HCT116 (cell line): Measurements from ENCODE around the gene TP53TG5. TPM values are rescaled to one million over a fixed set of nuclear protein-coding genes. Genes with fewer than 3 reads are reported as not detected.

Experiments
- ATAC-seq: fragments of 200-7000 bp; cut with Tn5 transposase; 2 replicates; pipeline ENCODE4 v1.9.1; 2020; ENCODE audit warnings: mild to moderate bottlenecking, moderate library complexity
- BruUV-seq: library from RNA; stranded (reverse); fragments of 400-500 nt; replicated peaks from 2 replicates; lab custom pipeline; 2021; lab: Mats Ljungman, UMichigan
- CTCF ChIA-PET: fragments of 300-600 bp; sonication (Branson Sonifier 250); formaldehyde crosslinking; loops from one replicate; lab custom pipeline; 2021; ENCODE audit warnings: antibody characterized with exemption; lab: Charles Lee
- POLR2A ChIA-PET: fragments of 300-600, 350-600 bp; sonication (Branson Sonifier 250); formaldehyde crosslinking; loops from one replicate; lab custom pipeline; 2021; ENCODE audit warnings: antibody characterized with exemption; lab: Charles Lee
- RAD21 ChIA-PET, 2 experiments: fragments of 300-600 bp; sonication (Branson Sonifier 250); formaldehyde crosslinking; loops; one replicate each; lab custom pipeline; 2023; ENCODE audit warnings: low total read pairs in 2 of 2; ENCODE audit not compliant: uncharacterized antibody in 2 of 2, unreplicated experiment in 2 of 2, low non-redundant PET in 1 of 2; lab: Charles Lee
- DNase-seq: peaks from one replicate; pipeline ENCODE4 v3.0.0-alpha.2; 2010; ENCODE audit warnings: low read depth, low spot score
- H2AFZ ChIP-seq: fragments of 200-600 bp; shearing (Covaris generic), sonication (generic); 2 replicates; pipeline ENCODE4 v1.6.1; 2017; ENCODE audit warnings: low read depth, mixed run types, mixed read lengths, antibody characterized with exemption, low read length; ENCODE audit not compliant: poor library complexity, severe bottlenecking
- H3K27ac ChIP-seq: 2 replicates; pipeline ENCODE4 v1.5.1; 2012; ENCODE audit warnings: low read depth, low read length
- H3K27me3 ChIP-seq: fragments of 200-600 bp; sonication (generic); 2 replicates; pipeline ENCODE4 v1.6.1; 2016; ENCODE audit warnings: mixed run types, low read length, mixed read lengths; ENCODE audit not compliant: insufficient read depth
- H3K36me3 ChIP-seq, 2 experiments: fragments of 200-500 bp in 1 of 2; fragments of 200-600 bp in 1 of 2; sonication (Bioruptor generic) in 1 of 2; sonication (generic) in 1 of 2; 2 replicates each; pipeline versions ENCODE4 v1.5.1 to v1.6.1; 2014 to 2016; ENCODE audit warnings: low read length in 2 of 2, inconsistent platforms in 1 of 2, mixed read lengths in 1 of 2, mixed run types in 1 of 2; ENCODE audit not compliant: insufficient read depth in 2 of 2, control insufficient read depth in 1 of 2
- H3K4me1 ChIP-seq, 2 experiments: fragments of 200-600 bp in 1 of 2; sonication (generic) in 1 of 2; 2 replicates each; pipeline versions ENCODE4 v1.5.1 to v1.6.1; 2012 to 2017; ENCODE audit warnings: low read length in 2 of 2, inconsistent platforms in 1 of 2, mild to moderate bottlenecking in 1 of 2, mixed read lengths in 1 of 2, mixed run types in 1 of 2, moderate library complexity in 1 of 2; ENCODE audit not compliant: insufficient read depth in 2 of 2, control insufficient read depth in 1 of 2
- H3K4me2 ChIP-seq: fragments of 200-600 bp; sonication (generic); 2 replicates; pipeline ENCODE4 v1.6.1; 2017; ENCODE audit warnings: mixed run types, low read length, mixed read lengths
- H3K4me3 ChIP-seq, 2 experiments: fragments of 200-600 bp in 1 of 2; sonication (generic) in 1 of 2; replicated peaks in 1 of 2; 2 replicates each; pipeline ENCODE4 v1.5.1; 2011 to 2016; ENCODE audit warnings: low read length in 2 of 2, control low read depth in 1 of 2, low read depth in 1 of 2, mild to moderate bottlenecking in 1 of 2, mixed read lengths in 1 of 2, mixed run types in 1 of 2
- H3K79me2 ChIP-seq: fragments of 200-600 bp; sonication (generic); 2 replicates; pipeline ENCODE4 v1.6.1; 2017; ENCODE audit warnings: mild to moderate bottlenecking, mixed run types, low read length, moderate library complexity, mixed read lengths; ENCODE audit not compliant: insufficient read depth
- H3K9ac ChIP-seq: fragments of 200-600 bp; sonication (generic); 2 replicates; pipeline ENCODE4 v1.6.1; 2016; ENCODE audit warnings: low read length, mixed read lengths
- H3K9me2 ChIP-seq: fragments of 200-600 bp; sonication (generic), shearing (Covaris generic); 2 replicates; pipeline ENCODE4 v1.6.1; 2017; ENCODE audit warnings: mixed run types, mild to moderate bottlenecking, moderate library complexity; ENCODE audit not compliant: insufficient read depth
- H3K9me3 ChIP-seq, 2 experiments: fragments of 200-500 bp in 1 of 2; fragments of 200-600 bp in 1 of 2; sonication (Bioruptor generic) in 1 of 2; sonication (generic) in 1 of 2; 2 replicates each; pipeline ENCODE4 v1.6.1; 2014 to 2017; ENCODE audit warnings: low read length in 2 of 2, mixed read lengths in 2 of 2, inconsistent platforms in 1 of 2, low read depth in 1 of 2, mild to moderate bottlenecking in 1 of 2, mixed run types in 1 of 2, moderate library complexity in 1 of 2; ENCODE audit not compliant: control insufficient read depth in 1 of 2, insufficient read depth in 1 of 2
- H4K20me1 ChIP-seq: fragments of 200-600 bp; sonication (generic), shearing (Covaris generic); 2 replicates; pipeline ENCODE4 v1.6.1; 2017; ENCODE audit warnings: mixed run types, mild to moderate bottlenecking, moderate library complexity; ENCODE audit not compliant: insufficient read depth
- MAX ChIP-seq: IDR thresholded peaks from 2 replicates; pipeline ENCODE4 v1.6.1; 2012
- RAD21 ChIP-seq: IDR thresholded peaks from 2 replicates; pipeline ENCODE4 v1.6.1; 2012; ENCODE audit warnings: low read depth, mild to moderate bottlenecking
- SRF ChIP-seq: IDR thresholded peaks from 2 replicates; pipeline ENCODE4 v1.6.1; 2012; ENCODE audit warnings: low read depth
- TCF7L2 ChIP-seq: IDR thresholded peaks from 2 replicates; pipeline ENCODE4 v1.7.0; 2011; ENCODE audit warnings: borderline replicate concordance, inconsistent platforms; ENCODE audit not compliant: insufficient read depth, insufficient read length; ENCODE audit errors: extremely low read depth
- ZFX ChIP-seq: fragments of 450-650 bp; IDR thresholded peaks from 2 replicates; pipeline ENCODE4 v1.6.1; 2017
- intact Hi-C: fragments of 100-400 bp; cut with micrococcal nuclease; formaldehyde crosslinking; loops from 2 replicates; pipeline ENCODE4 v1.10.0; 2022
- total RNA-seq: library from RNA; stranded (reverse); gene quantifications from one replicate; pipeline ENCODE4 v1.2.1, GENCODE V29; 2021; ENCODE audit not compliant: unreplicated experiment
- TF ChIP-seq, protein P1 (sequence below), 3 experiments: fragments of 200-600 bp in 1 of 3; sonication (generic) in 1 of 3; IDR thresholded peaks in 2 of 3; conservative IDR thresholded peaks in 1 of 3; 2 replicates each; pipeline ENCODE4 v1.5.1; 2012 to 2017; ENCODE audit warnings: low read depth in 2 of 3, low read length in 2 of 3, antibody characterized with exemption in 1 of 3, borderline replicate concordance in 1 of 3, control low read depth in 1 of 3, mild to moderate bottlenecking in 1 of 3, mixed read lengths in 1 of 3, mixed run types in 1 of 3, moderate library complexity in 1 of 3; ENCODE audit not compliant: insufficient read depth in 1 of 3
- TF ChIP-seq, protein P2 (sequence below): IDR thresholded peaks from 2 replicates; pipeline ENCODE4 v1.6.1; 2012; ENCODE audit warnings: low read depth
- TF ChIP-seq, protein P3 (sequence below): IDR thresholded peaks from 2 replicates; pipeline ENCODE4 v1.6.1; 2011; ENCODE audit warnings: mild to moderate bottlenecking, low read length, moderate library complexity; ENCODE audit not compliant: insufficient replicate concordance; ENCODE audit errors: extremely low read depth

The TP53TG5 gene
- total RNA-seq, 1 experiment from 2014 or later = 0.76 TPM

DNA sequence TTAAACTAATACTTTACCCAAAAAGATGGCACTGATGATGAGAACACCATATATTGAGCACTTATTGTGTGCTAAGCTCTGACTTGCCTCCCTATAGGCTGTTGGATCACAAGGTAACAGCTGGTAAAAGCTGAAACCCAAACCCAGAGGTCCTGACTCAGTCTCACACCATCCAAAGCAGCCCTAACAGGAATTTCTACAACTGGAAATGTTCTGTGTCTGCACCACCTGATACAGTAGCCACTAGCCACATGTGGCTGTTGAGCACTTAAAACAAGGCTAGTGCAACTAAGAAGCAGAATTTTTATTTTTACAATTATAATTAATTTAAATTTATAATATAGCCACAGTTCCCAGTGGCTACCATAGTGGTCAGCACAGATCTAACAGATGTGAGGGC is 54.4 kb downstream of the TP53TG5 start (continued):
- TF ChIP-seq, protein P1, sequence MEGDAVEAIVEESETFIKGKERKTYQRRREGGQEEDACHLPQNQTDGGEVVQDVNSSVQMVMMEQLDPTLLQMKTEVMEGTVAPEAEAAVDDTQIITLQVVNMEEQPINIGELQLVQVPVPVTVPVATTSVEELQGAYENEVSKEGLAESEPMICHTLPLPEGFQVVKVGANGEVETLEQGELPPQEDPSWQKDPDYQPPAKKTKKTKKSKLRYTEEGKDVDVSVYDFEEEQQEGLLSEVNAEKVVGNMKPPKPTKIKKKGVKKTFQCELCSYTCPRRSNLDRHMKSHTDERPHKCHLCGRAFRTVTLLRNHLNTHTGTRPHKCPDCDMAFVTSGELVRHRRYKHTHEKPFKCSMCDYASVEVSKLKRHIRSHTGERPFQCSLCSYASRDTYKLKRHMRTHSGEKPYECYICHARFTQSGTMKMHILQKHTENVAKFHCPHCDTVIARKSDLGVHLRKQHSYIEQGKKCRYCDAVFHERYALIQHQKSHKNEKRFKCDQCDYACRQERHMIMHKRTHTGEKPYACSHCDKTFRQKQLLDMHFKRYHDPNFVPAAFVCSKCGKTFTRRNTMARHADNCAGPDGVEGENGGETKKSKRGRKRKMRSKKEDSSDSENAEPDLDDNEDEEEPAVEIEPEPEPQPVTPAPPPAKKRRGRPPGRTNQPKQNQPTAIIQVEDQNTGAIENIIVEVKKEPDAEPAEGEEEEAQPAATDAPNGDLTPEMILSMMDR (IDR thresholded peaks at IDR 0.05 in 2 of 3, conservative IDR thresholded peaks at IDR 0.05 in 1 of 3; ENCODE audit: borderline replicate concordance in 1 of 3, insufficient read depth in 1 of 3, low read depth in 2 of 3, low read length in 2 of 3) = no peak
- TF ChIP-seq SRF (no peak), MAX (no peak)
- TF ChIP-seq, protein P2, sequence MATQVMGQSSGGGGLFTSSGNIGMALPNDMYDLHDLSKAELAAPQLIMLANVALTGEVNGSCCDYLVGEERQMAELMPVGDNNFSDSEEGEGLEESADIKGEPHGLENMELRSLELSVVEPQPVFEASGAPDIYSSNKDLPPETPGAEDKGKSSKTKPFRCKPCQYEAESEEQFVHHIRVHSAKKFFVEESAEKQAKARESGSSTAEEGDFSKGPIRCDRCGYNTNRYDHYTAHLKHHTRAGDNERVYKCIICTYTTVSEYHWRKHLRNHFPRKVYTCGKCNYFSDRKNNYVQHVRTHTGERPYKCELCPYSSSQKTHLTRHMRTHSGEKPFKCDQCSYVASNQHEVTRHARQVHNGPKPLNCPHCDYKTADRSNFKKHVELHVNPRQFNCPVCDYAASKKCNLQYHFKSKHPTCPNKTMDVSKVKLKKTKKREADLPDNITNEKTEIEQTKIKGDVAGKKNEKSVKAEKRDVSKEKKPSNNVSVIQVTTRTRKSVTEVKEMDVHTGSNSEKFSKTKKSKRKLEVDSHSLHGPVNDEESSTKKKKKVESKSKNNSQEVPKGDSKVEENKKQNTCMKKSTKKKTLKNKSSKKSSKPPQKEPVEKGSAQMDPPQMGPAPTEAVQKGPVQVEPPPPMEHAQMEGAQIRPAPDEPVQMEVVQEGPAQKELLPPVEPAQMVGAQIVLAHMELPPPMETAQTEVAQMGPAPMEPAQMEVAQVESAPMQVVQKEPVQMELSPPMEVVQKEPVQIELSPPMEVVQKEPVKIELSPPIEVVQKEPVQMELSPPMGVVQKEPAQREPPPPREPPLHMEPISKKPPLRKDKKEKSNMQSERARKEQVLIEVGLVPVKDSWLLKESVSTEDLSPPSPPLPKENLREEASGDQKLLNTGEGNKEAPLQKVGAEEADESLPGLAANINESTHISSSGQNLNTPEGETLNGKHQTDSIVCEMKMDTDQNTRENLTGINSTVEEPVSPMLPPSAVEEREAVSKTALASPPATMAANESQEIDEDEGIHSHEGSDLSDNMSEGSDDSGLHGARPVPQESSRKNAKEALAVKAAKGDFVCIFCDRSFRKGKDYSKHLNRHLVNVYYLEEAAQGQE = no peak

DNA sequence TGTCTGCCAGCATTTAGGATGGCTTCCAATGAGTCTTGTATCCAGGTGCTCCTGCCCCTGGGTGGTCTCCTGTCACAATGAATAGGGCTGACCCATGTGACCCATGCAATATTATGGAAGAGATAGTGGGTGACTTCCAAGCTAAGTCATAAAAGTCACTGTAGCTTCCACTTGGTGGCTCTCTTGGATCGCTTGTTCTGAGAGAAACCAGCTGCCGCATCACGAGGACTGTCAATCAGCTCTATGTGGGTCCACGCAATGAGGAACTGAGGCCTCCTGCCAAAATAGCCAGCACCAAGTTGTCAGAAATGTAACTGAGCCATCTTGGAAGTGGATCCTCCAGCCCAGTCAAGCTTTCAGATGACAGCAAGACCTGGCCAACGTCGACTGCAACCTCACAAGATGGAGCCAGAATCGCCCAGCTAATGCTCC is 55.2 kb downstream of the TP53TG5 start:
- 0 out of 2 replicates have a peak, but pooled peaks cover 2% of the 10 kb centered on the region for H3K79me2 ChIP-seq
- RAD21 ChIA-PET = interaction anchor here (0.6 to 1.4 kb wide), 8 partner anchors 12 to 448 kb away, joined by 3 to 14 read pairs (median 4); partner anchors contain the start of gene SYS1 (in 1 of the 2)
- POLR2A ChIA-PET = interaction anchor here (0.9 to 1.7 kb wide), 7 partner anchors 14 to 114 kb away, joined by 4 to 10 read pairs (median 5); partner anchors contain the start of genes SDC4 and SYS1
- H3K4me3 ChIP-seq = no peak overlapping the region
- H3K9ac ChIP-seq = no peak overlapping the region
- H3K9me2 ChIP-seq = no peaks in the 10 kb centered on the region
- no peaks in the 10 kb centered on the region for H3K9me3 ChIP-seq
- H4K20me1 ChIP-seq = no peaks in the 10 kb centered on the region
- H3K4me2 ChIP-seq = no peak overlapping the region
- BruUV-seq = no TSS peak
- H2AFZ ChIP-seq = no peak overlapping the region
- no peaks in the 10 kb centered on the region for H3K4me1 ChIP-seq
- H3K27me3 ChIP-seq = no peaks in the 10 kb centered on the region
- peak; percentile 31 for DNase-seq
- ATAC-seq = peak; percentile 68
- H3K27ac ChIP-seq = no peak overlapping the region
- H3K36me3 ChIP-seq = peaks cover 2 to 11% of the 10 kb centered on the region in 2 experiments; a peak in 2 of 4 replicates
- CTCF ChIA-PET = interaction anchor here (0.9 to 6.9 kb wide), 13 partner anchors 11 to 448 kb away, joined by 3 to 100 read pairs (median 4); partner anchors contain the start of gene SYS1
- intact Hi-C loops = loop anchor here (1.0 kb wide), 1 partner anchor 448 kb away; no protein-coding TSS in a partner anchor
- TF ChIP-seq RAD21 = peak; percentile 91
- TF ChIP-seq, protein P3, sequence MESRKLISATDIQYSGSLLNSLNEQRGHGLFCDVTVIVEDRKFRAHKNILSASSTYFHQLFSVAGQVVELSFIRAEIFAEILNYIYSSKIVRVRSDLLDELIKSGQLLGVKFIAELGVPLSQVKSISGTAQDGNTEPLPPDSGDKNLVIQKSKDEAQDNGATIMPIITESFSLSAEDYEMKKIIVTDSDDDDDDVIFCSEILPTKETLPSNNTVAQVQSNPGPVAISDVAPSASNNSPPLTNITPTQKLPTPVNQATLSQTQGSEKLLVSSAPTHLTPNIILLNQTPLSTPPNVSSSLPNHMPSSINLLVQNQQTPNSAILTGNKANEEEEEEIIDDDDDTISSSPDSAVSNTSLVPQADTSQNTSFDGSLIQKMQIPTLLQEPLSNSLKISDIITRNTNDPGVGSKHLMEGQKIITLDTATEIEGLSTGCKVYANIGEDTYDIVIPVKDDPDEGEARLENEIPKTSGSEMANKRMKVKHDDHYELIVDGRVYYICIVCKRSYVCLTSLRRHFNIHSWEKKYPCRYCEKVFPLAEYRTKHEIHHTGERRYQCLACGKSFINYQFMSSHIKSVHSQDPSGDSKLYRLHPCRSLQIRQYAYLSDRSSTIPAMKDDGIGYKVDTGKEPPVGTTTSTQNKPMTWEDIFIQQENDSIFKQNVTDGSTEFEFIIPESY = no peak
- TF ChIP-seq TCF7L2 = no peak
- TF ChIP-seq, protein P2 = no peak
- TF ChIP-seq ZFX = no peak
